H1 (cell line): Measurements from ENCODE around the gene ITGA5. TPM values are rescaled to one million over a fixed set of nuclear protein-coding genes. Genes with fewer than 3 reads are reported as not detected.

Source experiments
- CTCF ChIA-PET: fragments of 300-600 bp; sonication (Branson Sonifier 250); formaldehyde crosslinking; loops from one replicate; lab custom pipeline; 2021; ENCODE audit not compliant: partially characterized antibody; lab: Charles Lee
- POLR2A ChIA-PET: fragments of 300-600 bp; sonication (Branson Sonifier 250); formaldehyde crosslinking; loops from one replicate; lab custom pipeline; 2021; ENCODE audit warnings: inconsistent platforms; ENCODE audit not compliant: partially characterized antibody; lab: Charles Lee
- DNase-seq, 2 experiments: peaks; one replicate each; pipeline versions ENCODE4 v3.0.0 to v3.0.0-alpha.2; 2010 to 2022; ENCODE audit warnings: low spot score in 2 of 2, low read depth in 1 of 2, mixed read lengths in 1 of 2
- FAIRE-seq: peaks from 2 replicates; lab custom pipeline; 2011; peaks lifted over from hg19 to GRCh38; lab: Jason Lieb, UNC
- H2AFZ ChIP-seq: 2 replicates; pipeline ENCODE4 v1.8.1; 2012; ENCODE audit warnings: low read length, inconsistent platforms
- H2AK5ac ChIP-seq: 2 replicates; pipeline ENCODE4 v1.6.1; 2013; ENCODE audit warnings: low read depth, low read length
- H2BK120ac ChIP-seq: replicated peaks from 2 replicates; pipeline ENCODE3; 2013; ENCODE audit warnings: low read depth, low read length, inconsistent platforms
- H2BK12ac ChIP-seq: 2 replicates; pipeline ENCODE4 v1.6.1; 2013; ENCODE audit warnings: low read depth, low read length
- H2BK15ac ChIP-seq: 2 replicates; pipeline ENCODE4 v1.6.1; 2013; ENCODE audit warnings: low read length
- H2BK20ac ChIP-seq: 2 replicates; pipeline ENCODE4 v1.6.1; 2013; ENCODE audit warnings: low read length
- H2BK5ac ChIP-seq: 2 replicates; pipeline ENCODE4 v1.6.1; 2013; ENCODE audit warnings: low read depth, low read length
- H3K14ac ChIP-seq: 2 replicates; pipeline ENCODE4 v1.6.1; 2013; ENCODE audit warnings: inconsistent platforms; ENCODE audit not compliant: insufficient read length
- H3K18ac ChIP-seq: 2 replicates; pipeline ENCODE4 v1.6.1; 2013; ENCODE audit warnings: low read length; ENCODE audit errors: extremely low read depth
- H3K23ac ChIP-seq: 2 replicates; pipeline ENCODE4 v1.6.1; 2013; ENCODE audit warnings: inconsistent platforms; ENCODE audit not compliant: insufficient read length
- H3K23me2 ChIP-seq: 2 replicates; pipeline ENCODE4 v1.6.1; 2013; ENCODE audit warnings: low read depth, low read length
- H3K27ac ChIP-seq: 2 replicates; pipeline ENCODE4 v1.6.1; 2011; ENCODE audit warnings: low read depth, low read length, inconsistent platforms
- H3K27me3 ChIP-seq, 4 experiments: replicated peaks in 1 of 4; 1 replicate in 1 of 4; 2 replicates in 3 of 4; pipeline versions ENCODE4 v1.6.1 to v1.8.1; 2011 to 2013; ENCODE audit warnings: low read length in 3 of 4, mild to moderate bottlenecking in 3 of 4, inconsistent platforms in 2 of 4, mixed read lengths in 2 of 4, moderate library complexity in 1 of 4; ENCODE audit not compliant: control insufficient read depth in 3 of 4, insufficient read depth in 3 of 4; ENCODE audit errors: extremely low read depth in 1 of 4
- H3K36me3 ChIP-seq, 4 experiments: 2 replicates each; pipeline versions ENCODE4 v1.6.1 to v1.8.1; 2011 to 2013; ENCODE audit warnings: mild to moderate bottlenecking in 4 of 4, low read length in 3 of 4, moderate library complexity in 2 of 4, control low read depth in 1 of 4, inconsistent platforms in 1 of 4; ENCODE audit not compliant: insufficient read depth in 4 of 4, control insufficient read depth in 2 of 4
- H3K4ac ChIP-seq: replicated peaks from 2 replicates; pipeline ENCODE3; 2013; ENCODE audit warnings: low read length, low read depth, mixed read lengths, inconsistent platforms; ENCODE audit not compliant: insufficient read length
- H3K4me1 ChIP-seq, 4 experiments: replicated peaks in 1 of 4; 1 replicate in 1 of 4; 2 replicates in 3 of 4; pipeline versions ENCODE4 v1.6.1 to v1.8.1; 2011 to 2013; ENCODE audit warnings: low read length in 3 of 4, inconsistent platforms in 2 of 4, mixed read lengths in 1 of 4; ENCODE audit not compliant: insufficient read depth in 4 of 4, control insufficient read depth in 3 of 4
- H3K4me2 ChIP-seq, 2 experiments: 2 replicates each; pipeline versions ENCODE4 v1.6.1 to v1.8.1; 2011 to 2013; ENCODE audit warnings: low read depth in 2 of 2, low read length in 2 of 2, control low read depth in 1 of 2, inconsistent platforms in 1 of 2, mild to moderate bottlenecking in 1 of 2; ENCODE audit not compliant: insufficient read depth in 1 of 2
- H3K4me3 ChIP-seq, 4 experiments: fragments of 200-600, 300-600 bp in 1 of 4; sonication (generic), shearing (Covaris generic), sonication (Bioruptor Twin) in 1 of 4; 2 replicates each; pipeline versions ENCODE4 v1.5.1 to v1.8.1; 2011 to 2016; ENCODE audit warnings: low read length in 4 of 4, low read depth in 3 of 4, control low read depth in 2 of 4, inconsistent platforms in 2 of 4, mild to moderate bottlenecking in 2 of 4, mixed read lengths in 1 of 4, moderate library complexity in 1 of 4; ENCODE audit not compliant: insufficient read depth in 2 of 4; ENCODE audit errors: extremely low read depth in 1 of 4
- H3K56ac ChIP-seq: replicated peaks from 2 replicates; pipeline ENCODE3; 2013; ENCODE audit warnings: low read depth, mild to moderate bottlenecking, mixed read lengths, low read length, inconsistent platforms; ENCODE audit not compliant: insufficient read length
- H3K79me1 ChIP-seq: 2 replicates; pipeline ENCODE4 v1.6.1; 2013; ENCODE audit warnings: low read depth, low read length, control low read depth
- H3K79me2 ChIP-seq, 2 experiments: 2 replicates each; pipeline versions ENCODE4 v1.6.1 to v1.8.1; 2012 to 2013; ENCODE audit warnings: low read length in 2 of 2, mild to moderate bottlenecking in 2 of 2, inconsistent platforms in 1 of 2; ENCODE audit not compliant: insufficient read depth in 2 of 2, control insufficient read depth in 1 of 2
- H3K9ac ChIP-seq, 4 experiments: replicated peaks in 1 of 4; 1 replicate in 1 of 4; 2 replicates in 3 of 4; pipeline versions ENCODE4 v1.6.1 to v1.8.1; 2011 to 2013; ENCODE audit warnings: low read depth in 3 of 4, low read length in 3 of 4, control low read depth in 2 of 4, mild to moderate bottlenecking in 2 of 4, moderate library complexity in 2 of 4, inconsistent platforms in 1 of 4; ENCODE audit errors: extremely low read depth in 1 of 4
- H3K9me3 ChIP-seq, 2 experiments: 2 replicates each; pipeline versions ENCODE4 v1.6.1 to v1.8.1; 2012 to 2013; ENCODE audit warnings: mild to moderate bottlenecking in 2 of 2, moderate library complexity in 2 of 2, control low read depth in 1 of 2, inconsistent platforms in 1 of 2, low read depth in 1 of 2, low read length in 1 of 2, mixed read lengths in 1 of 2; ENCODE audit not compliant: insufficient read depth in 2 of 2
- H4K20me1 ChIP-seq, 2 experiments: replicated peaks in 1 of 2; 2 replicates each; pipeline versions ENCODE3 to v1.8.1; 2011 to 2013; ENCODE audit warnings: inconsistent platforms in 2 of 2, low read length in 2 of 2, mild to moderate bottlenecking in 1 of 2; ENCODE audit not compliant: insufficient read depth in 2 of 2, control insufficient read depth in 1 of 2
- H4K5ac ChIP-seq: 2 replicates; pipeline ENCODE4 v1.6.1; 2013; ENCODE audit warnings: low read length, low read depth, mixed read lengths, inconsistent platforms; ENCODE audit not compliant: insufficient read length
- H4K8ac ChIP-seq: 2 replicates; pipeline ENCODE4 v1.8.0; 2013; ENCODE audit warnings: mild to moderate bottlenecking, moderate library complexity, low read length, inconsistent platforms; ENCODE audit not compliant: insufficient read depth; ENCODE audit errors: extremely low read depth
- H4K91ac ChIP-seq: replicated peaks from 2 replicates; pipeline ENCODE3; 2013; ENCODE audit warnings: low read length, mixed read lengths, inconsistent platforms; ENCODE audit not compliant: insufficient read length
- CREB1 ChIP-seq: IDR thresholded peaks from 2 replicates; pipeline ENCODE4 v1.6.1; 2012; ENCODE audit warnings: inconsistent platforms
- CTBP2 ChIP-seq: IDR thresholded peaks from 2 replicates; pipeline ENCODE4 v1.7.0; 2011; ENCODE audit warnings: borderline replicate concordance, mild to moderate bottlenecking, moderate library complexity, mixed read lengths, low read length; ENCODE audit not compliant: insufficient read depth, insufficient read length
- EP300 ChIP-seq, 2 experiments: IDR thresholded peaks; 1 replicate in 1 of 2; 2 replicates in 1 of 2; pipeline ENCODE4 v1.6.1; 2011 to 2012; ENCODE audit warnings: low read depth in 2 of 2, low read length in 2 of 2, mild to moderate bottlenecking in 2 of 2, borderline replicate concordance in 1 of 2, inconsistent platforms in 1 of 2, moderate library complexity in 1 of 2
- JUND ChIP-seq: IDR thresholded peaks from 2 replicates; pipeline ENCODE4 v1.6.1; 2011; ENCODE audit warnings: mild to moderate bottlenecking, improper control_type of control experiment, low read length
- MAFK ChIP-seq: IDR thresholded peaks from 2 replicates; pipeline ENCODE4 v1.6.1; 2012; ENCODE audit warnings: low read depth, mild to moderate bottlenecking, improper control_type of control experiment, low read length
- RAD21 ChIP-seq, 2 experiments: IDR thresholded peaks in 1 of 2; conservative IDR thresholded peaks in 1 of 2; 2 replicates each; pipeline ENCODE4 v1.6.1; 2011; ENCODE audit warnings: low read depth in 2 of 2, low read length in 2 of 2, improper control_type of control experiment in 1 of 2, inconsistent platforms in 1 of 2, mild to moderate bottlenecking in 1 of 2, moderate library complexity in 1 of 2
- RNF2 ChIP-seq: fragments of 200-900, 300-1000 bp; sonication (generic); IDR thresholded peaks from 2 replicates; pipeline ENCODE4 v1.7.1; 2016; ENCODE audit warnings: borderline replicate concordance, low read depth, mild to moderate bottlenecking, antibody characterized with exemption, low read length; ENCODE audit not compliant: poor library complexity, severe bottlenecking; ENCODE audit errors: missing control alignments
- SIN3A ChIP-seq, 2 experiments: IDR thresholded peaks in 1 of 2; conservative IDR thresholded peaks in 1 of 2; 2 replicates each; pipeline ENCODE4 v1.6.1; 2011 to 2012; ENCODE audit warnings: low read length in 2 of 2, improper control_type of control experiment in 1 of 2, low read depth in 1 of 2, mild to moderate bottlenecking in 1 of 2
- SIX5 ChIP-seq: IDR thresholded peaks from 2 replicates; pipeline ENCODE4 v1.6.1; 2011; ENCODE audit warnings: mild to moderate bottlenecking, low read depth, low read length
- SP4 ChIP-seq: IDR thresholded peaks from 2 replicates; pipeline ENCODE4 v1.6.1; 2012; ENCODE audit warnings: low read length, inconsistent platforms
- WGBS, 2 experiments: shearing (Covaris generic) in 1 of 2; methylation state at CpG; one replicate each; pipeline versions ENCODE4 v1.1.6 to v1.1.7; 2013 to 2015; ENCODE audit warnings: low lambda C conversion rate in 2 of 2, mixed read lengths in 2 of 2, inconsistent platforms in 1 of 2, low coverage in 1 of 2, missing lambda C conversion rate in 1 of 2; ENCODE audit not compliant: insufficient replicate concordance in 2 of 2, insufficient coverage in 1 of 2, insufficient read length in 1 of 2; ENCODE audit errors: extremely low coverage in 1 of 2, missing lambda C conversion rate in 1 of 2; 5-methylcytosine and 5-hydroxymethylcytosine counted together
- polyA plus RNA-seq, 7 experiments: library from polyadenylated mRNA; depleted of rRNA in 3 of 7; stranded (reverse) in 5 of 7; unstranded in 2 of 7; fragments of >200 nt in 5 of 7; fragments of 200-250 nt in 2 of 7; gene quantifications; 1 replicate in 5 of 7; 2 replicates in 1 of 7; 4 replicates in 1 of 7; pipeline versions ENCODE4 v1.2.1 to v1.2.3, GENCODE V29; 2011 to 2013; ENCODE audit warnings: missing spikeins in 2 of 7, mixed read lengths in 2 of 7
- total RNA-seq: library from RNA; stranded (reverse); fragmentation: NEBNext Ultra II Directional; extraction: Animal tissue kit (Norgen Biotek cat#: 25700); gene quantifications from 2 replicates; pipeline ENCODE4 v1.2.1, GENCODE V29; 2021

The ITGA5 gene
- total and polyA plus RNA-seq, 2 of the 8 experiments (the other 6 are each of a cell fraction or from before 2014, with no cell fraction given), result 11.6 to 19.4 TPM

DNA sequence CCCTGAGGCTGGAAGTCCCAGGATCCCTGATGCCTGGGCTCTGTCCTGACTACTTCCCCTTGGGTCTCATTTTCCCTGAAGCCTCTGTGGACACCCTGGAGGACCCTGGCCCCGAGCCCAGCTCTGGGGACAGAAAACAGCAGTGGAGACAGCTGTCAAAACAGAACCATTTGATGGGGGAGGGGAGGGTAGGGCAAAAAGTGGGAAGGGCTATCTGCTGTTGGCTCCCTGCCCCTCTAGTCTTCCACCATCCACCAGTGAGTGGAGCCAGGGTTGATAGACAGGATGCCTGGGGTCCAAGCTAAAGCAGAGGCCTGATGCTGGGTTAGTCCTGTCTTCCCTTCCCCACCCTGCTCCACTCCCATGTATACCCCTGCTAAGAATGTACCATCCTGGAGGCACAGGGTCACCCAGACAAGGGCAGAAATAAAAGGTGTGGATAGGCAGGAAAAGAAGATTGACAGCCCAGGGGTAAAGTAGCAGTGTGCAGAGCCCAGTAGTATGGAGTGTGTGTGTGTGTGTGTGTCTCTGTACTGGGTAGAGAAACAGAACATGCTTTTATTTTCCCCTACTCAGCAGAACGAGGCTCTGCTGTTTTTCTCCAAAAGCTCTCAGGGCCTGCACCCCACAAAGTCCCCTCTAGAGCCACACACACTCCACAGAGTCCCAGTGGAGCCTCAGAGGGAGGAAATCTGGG, 44.4 kb downstream of the ITGA5 start:
- Histone ChIP-seq H3K4me3 (no peak overlapping the region), H3K4me2 (no peak overlapping the region), H2AFZ (no peak overlapping the region), H3K56ac (no peak overlapping the region), H4K5ac (no peak overlapping the region), H2BK120ac (no peak overlapping the region), H3K9me3 (no peaks in the 10 kb centered on the region), H3K23me2 (peaks cover 2% of the 10 kb centered on the region; the same call in 1 of the 2 replicates), H3K79me2 (no peaks in the 10 kb centered on the region), H3K79me1 (0 out of 2 replicates have a peak, but pooled peaks cover 2% of the 10 kb centered on the region), H3K36me3 (peaks cover 0 to 12% (median 4%) of the 10 kb centered on the region in 4 experiments; a peak in 3 of 8 replicates), H3K9ac (no peak overlapping the region), H2BK5ac (no peak overlapping the region), H3K18ac (no peak overlapping the region), H4K20me1 (peaks cover 11 to 13% of the 10 kb centered on the region in 2 experiments), H3K27ac (no peak overlapping the region), H3K4ac (no peak overlapping the region), H2AK5ac (no peak overlapping the region), H4K91ac (no peak overlapping the region), H2BK12ac (no peak overlapping the region), H3K4me1 (peaks cover 0 to 11% (median 10%) of the 10 kb centered on the region in 4 experiments; a peak in 6 of 7 replicates), H2BK15ac (no peak overlapping the region), H3K14ac (no peak overlapping the region), H2BK20ac (no peak overlapping the region), H3K23ac (no peak overlapping the region), H3K27me3 (peaks cover 0 to 4% (median 3%) of the 10 kb centered on the region in 4 experiments; a peak in 5 of 7 replicates), H4K8ac (no peak overlapping the region)
- no peak for FAIRE-seq
- POLR2A ChIA-PET, result interaction anchor here (0.6 to 1.5 kb wide), 3 partner anchors 83 to 93 kb away, joined by 3 to 4 read pairs (median 4); no protein-coding TSS in a partner anchor
- CTCF ChIA-PET, result interaction anchor here (0.9 to 2.4 kb wide), 3 partner anchors 19 to 82 kb away, joined by 3 to 9 read pairs (median 5); no protein-coding TSS in a partner anchor
- 72% methylated on average over 2 of the region's 2 CpGs; no CpG with 5 or more reads in 1 of the 2 experiments for WGBS, 2 experiments
- no peak for DNase-seq
- TF ChIP-seq JUND, result no peak
- no peak for TF ChIP-seq CTBP2
- no peak for TF ChIP-seq CREB1
- no peak for TF ChIP-seq EP300 (IDR thresholded peaks at IDR 0.05; ENCODE audit: borderline replicate concordance in 1 of 2, low read depth in 2 of 2, low read length in 2 of 2)
- no peak for TF ChIP-seq MAFK
- no peak for TF ChIP-seq SIN3A (conservative IDR thresholded peaks at IDR 0.05 in 1 of 2, IDR thresholded peaks at IDR 0.05 in 1 of 2; ENCODE audit: low read depth in 1 of 2, low read length in 2 of 2)
- TF ChIP-seq RAD21 (IDR thresholded peaks at IDR 0.05 in 1 of 2, conservative IDR thresholded peaks at IDR 0.05 in 1 of 2; ENCODE audit: low read depth in 2 of 2, low read length in 2 of 2), result no peak
- no peak for TF ChIP-seq RNF2
- TF ChIP-seq SIX5, result no peak
- no peak for TF ChIP-seq SP4
